Neutrophil (primary cell): ENCODE results near the gene TGM5.

ENCODE experiments used
- H3K27ac ChIP-seq: fragments of 200-600 bp; sonication (generic); 2 replicates; pipeline ENCODE4 v1.5.1; 2016; ENCODE audit warnings: mild to moderate bottlenecking, moderate library complexity
- H3K27me3 ChIP-seq: fragments of 200-600 bp; sonication (generic); 2 replicates; pipeline ENCODE4 v1.6.0; 2016; ENCODE audit warnings: mild to moderate bottlenecking
- H3K36me3 ChIP-seq: fragments of 200-600 bp; sonication (generic); 2 replicates; pipeline ENCODE4 v1.5.1; 2017
- H3K4me1 ChIP-seq, 2 experiments: fragments of 200-600 bp in 1 of 2; sonication (generic) in 1 of 2; 1 replicate in 1 of 2; 2 replicates in 1 of 2; pipeline versions ENCODE4 v1.5.1 to v1.6.1; 2013 to 2016; ENCODE audit warnings: low read depth in 1 of 2, low read length in 1 of 2, mild to moderate bottlenecking in 1 of 2, moderate library complexity in 1 of 2; ENCODE audit not compliant: control insufficient read depth in 1 of 2, insufficient read depth in 1 of 2
- H3K4me3 ChIP-seq, 2 experiments: fragments of 200-600 bp in 1 of 2; sonication (generic) in 1 of 2; 1 replicate in 1 of 2; 2 replicates in 1 of 2; pipeline ENCODE4 v1.5.1; 2013 to 2016; ENCODE audit warnings: low read depth in 1 of 2, low read length in 1 of 2, mild to moderate bottlenecking in 1 of 2, moderate library complexity in 1 of 2
- H3K9me3 ChIP-seq: fragments of 200-600 bp; sonication (generic); 2 replicates; pipeline ENCODE4 v1.5.1; 2016
- TF ChIP-seq, protein P1 (sequence below): fragments of 200-600 bp; sonication (generic); IDR thresholded peaks from 2 replicates; pipeline ENCODE4 v1.5.1; 2016; ENCODE audit warnings: antibody characterized with exemption

Gene TGM5

DNA sequence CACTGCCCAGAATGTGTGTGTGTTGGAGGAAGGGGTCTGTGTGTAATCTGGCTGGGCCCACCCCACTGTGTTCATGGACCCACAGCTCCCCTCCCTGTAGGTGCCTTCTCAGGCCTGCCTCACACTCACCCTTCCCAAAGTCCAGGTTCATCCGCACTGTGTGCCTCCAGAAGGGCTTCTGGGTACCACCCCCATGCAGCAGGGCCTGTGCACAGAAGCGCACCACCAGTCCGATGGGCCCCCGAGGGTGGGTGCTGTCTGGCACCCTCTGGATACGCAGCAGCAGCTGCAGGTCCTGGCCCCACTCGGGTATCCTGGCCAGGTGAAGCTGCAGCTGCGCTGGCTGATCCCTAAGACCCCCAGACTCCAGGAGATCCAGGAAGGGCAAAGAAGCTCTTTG, 12.8 kb upstream of the TGM5 start:
- Histone ChIP-seq H3K27ac (no peak overlapping the region), H3K36me3 (no peaks in the 10 kb centered on the region), H3K27me3 (no peaks in the 10 kb centered on the region), H3K4me1 (peaks cover 15 to 18% of the 10 kb centered on the region in 2 experiments), H3K4me3 (no peak overlapping the region), H3K9me3 (no peaks in the 10 kb centered on the region)
- TF ChIP-seq, protein P1, sequence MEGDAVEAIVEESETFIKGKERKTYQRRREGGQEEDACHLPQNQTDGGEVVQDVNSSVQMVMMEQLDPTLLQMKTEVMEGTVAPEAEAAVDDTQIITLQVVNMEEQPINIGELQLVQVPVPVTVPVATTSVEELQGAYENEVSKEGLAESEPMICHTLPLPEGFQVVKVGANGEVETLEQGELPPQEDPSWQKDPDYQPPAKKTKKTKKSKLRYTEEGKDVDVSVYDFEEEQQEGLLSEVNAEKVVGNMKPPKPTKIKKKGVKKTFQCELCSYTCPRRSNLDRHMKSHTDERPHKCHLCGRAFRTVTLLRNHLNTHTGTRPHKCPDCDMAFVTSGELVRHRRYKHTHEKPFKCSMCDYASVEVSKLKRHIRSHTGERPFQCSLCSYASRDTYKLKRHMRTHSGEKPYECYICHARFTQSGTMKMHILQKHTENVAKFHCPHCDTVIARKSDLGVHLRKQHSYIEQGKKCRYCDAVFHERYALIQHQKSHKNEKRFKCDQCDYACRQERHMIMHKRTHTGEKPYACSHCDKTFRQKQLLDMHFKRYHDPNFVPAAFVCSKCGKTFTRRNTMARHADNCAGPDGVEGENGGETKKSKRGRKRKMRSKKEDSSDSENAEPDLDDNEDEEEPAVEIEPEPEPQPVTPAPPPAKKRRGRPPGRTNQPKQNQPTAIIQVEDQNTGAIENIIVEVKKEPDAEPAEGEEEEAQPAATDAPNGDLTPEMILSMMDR, result no peak

DNA sequence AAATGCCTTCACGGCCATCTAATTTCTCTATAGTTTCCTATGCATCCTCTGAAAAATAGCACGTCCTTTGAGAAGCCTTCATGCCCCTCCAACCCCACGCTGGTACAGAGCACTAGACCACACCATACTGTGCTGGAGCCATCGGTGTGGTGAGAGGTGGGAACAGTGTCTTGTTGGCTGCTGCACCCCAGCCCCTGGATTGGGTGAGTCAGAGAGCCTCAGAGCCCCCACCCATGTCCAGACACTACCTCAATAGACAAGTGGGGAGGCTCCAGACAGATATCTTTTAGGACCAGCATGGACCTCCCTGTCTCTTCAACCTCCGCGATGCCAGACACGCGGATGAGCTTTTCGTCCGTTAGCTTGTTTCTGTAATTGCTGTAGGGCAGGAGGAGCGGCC, 12.1 kb upstream of the TGM5 start:
- H3K4me3 ChIP-seq, result no peak overlapping the region
- TF ChIP-seq, protein P1, result no peak
- no peaks in the 10 kb centered on the region for H3K9me3 ChIP-seq
- no peak overlapping the region for H3K27ac ChIP-seq
- peaks cover 9 to 17% of the 10 kb centered on the region in 2 experiments for H3K4me1 ChIP-seq
- no peaks in the 10 kb centered on the region for H3K36me3 ChIP-seq
- H3K27me3 ChIP-seq, result no peaks in the 10 kb centered on the region

DNA sequence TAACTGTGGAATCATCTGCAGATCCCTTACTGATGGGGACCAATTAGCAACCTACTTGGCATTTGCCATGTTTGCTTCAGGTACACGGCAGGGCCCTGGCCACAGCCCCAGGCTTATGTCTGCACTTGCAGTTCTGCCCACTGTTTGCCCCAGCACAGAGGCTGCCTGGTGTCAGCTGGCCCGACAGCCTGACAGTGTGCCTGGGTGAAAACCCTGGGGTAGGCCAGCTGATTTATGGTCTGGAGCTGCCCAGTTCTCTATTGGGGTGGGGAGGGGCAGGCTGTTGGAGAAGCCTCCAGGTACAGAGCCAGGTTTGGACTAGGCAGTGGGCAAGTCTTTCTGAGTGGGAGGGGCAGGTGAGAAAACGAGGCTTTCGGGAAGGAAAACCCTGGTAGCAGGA, 11.2 kb upstream of the TGM5 start:
- Histone ChIP-seq H3K27ac (peak overlapping the region; percentile 27), H3K27me3 (no peaks in the 10 kb centered on the region), H3K36me3 (no peaks in the 10 kb centered on the region), H3K4me3 (no peak overlapping the region), H3K9me3 (no peaks in the 10 kb centered on the region), H3K4me1 (peaks cover 12 to 23% of the 10 kb centered on the region in 2 experiments)
- TF ChIP-seq, protein P1, result no peak

DNA sequence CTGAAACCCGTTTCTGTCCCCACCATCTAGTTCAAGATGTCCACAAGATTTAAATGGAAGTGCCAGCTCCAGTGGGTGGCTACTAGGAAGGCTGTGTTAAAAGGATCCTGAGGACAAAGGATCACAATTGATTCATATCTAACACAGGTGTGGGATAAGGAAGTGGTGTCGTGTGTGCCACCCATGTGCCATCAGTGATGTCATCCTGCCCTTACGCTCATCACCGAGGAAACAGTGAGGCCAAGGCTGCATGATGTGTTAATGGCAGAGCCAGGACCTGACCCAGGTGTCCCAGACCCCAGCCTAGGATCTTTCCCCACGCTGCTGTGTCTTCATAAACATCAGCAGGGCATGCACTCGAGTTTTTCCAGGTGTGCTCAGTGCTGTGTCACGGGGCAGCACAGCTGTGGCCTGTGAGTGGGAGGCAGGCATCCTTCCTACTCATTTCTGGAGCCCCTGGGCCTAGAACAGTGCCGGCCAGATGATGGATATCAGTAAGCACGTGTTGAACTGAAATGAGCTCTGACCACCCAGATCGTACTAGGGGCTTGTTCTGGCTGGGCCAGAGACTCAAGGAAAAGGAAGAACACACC, 10.6 kb upstream of the TGM5 start:
- H3K4me1 ChIP-seq, result peaks cover 14 to 28% of the 10 kb centered on the region in 2 experiments
- no peak overlapping the region for H3K4me3 ChIP-seq
- H3K27me3 ChIP-seq, result no peaks in the 10 kb centered on the region
- no peaks in the 10 kb centered on the region for H3K36me3 ChIP-seq
- peak overlapping the region; percentile 27 for H3K27ac ChIP-seq
- H3K9me3 ChIP-seq, result no peaks in the 10 kb centered on the region
- TF ChIP-seq, protein P1, result no peak

DNA sequence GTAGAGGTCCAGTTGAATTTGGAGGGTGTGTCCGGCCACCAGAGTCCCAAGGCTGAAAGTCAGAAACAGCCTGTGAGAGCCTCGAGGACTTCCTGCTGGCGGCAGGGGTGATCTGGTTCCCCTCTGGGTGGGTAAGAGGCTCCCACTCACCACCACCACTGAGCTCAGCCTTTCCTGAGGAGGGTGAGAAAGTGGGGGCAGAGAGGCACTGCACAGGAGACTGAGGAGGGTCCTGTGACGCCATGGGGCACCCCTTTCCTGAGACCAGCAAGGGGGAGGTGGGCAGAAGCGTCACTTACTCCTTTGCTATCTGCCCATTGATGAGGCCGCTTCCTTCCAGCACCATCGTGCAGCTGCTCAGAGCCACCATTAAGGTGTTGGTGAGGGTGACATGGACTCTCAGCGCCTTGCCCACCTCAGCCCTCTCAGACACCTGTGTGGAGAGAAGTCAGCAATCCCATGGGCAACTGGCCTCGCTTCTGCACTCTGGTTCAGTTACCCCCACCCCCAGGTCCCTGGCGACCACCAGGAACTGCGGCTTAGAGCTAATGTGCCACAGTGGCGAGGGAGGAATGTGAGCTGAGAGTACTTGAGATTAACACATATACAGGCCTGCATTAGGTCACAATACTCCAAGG, 10.0 kb upstream of the TGM5 start:
- H3K36me3 ChIP-seq, result no peaks in the 10 kb centered on the region
- no peaks in the 10 kb centered on the region for H3K27me3 ChIP-seq
- peak overlapping the region; percentile 27 for H3K27ac ChIP-seq
- H3K4me3 ChIP-seq, result no peak overlapping the region
- TF ChIP-seq, protein P1, result no peak
- no peaks in the 10 kb centered on the region for H3K9me3 ChIP-seq
- H3K4me1 ChIP-seq, result peaks cover 20 to 34% of the 10 kb centered on the region in 2 experiments
